ENCODE results near the gene PCNA. TPM values are rescaled to one million over a fixed set of nuclear protein-coding genes. Genes with fewer than 3 reads are reported as not detected.

PCNA gene
- total and polyA plus RNA-seq, 12 donors = 23.5 to 106 (median 48.6) TPM

DNA sequence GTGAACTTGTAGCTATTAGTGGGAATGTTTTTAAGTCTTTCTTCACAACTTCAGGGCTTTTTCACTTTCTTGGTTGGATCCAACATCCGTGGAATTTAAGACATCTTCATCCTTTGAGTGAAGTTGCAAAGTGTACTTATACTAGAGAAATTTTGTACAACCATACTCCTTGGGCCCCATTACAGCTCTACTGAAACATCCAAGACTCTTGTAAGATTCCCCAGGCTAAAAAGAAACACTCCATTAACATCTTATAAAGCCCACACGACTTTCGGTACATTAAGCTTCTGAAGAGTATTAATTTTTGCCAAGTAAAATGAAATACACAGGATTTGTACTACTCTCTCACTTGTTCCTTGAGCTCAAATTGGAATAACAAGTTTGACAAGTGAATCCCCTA is 5.4 kb downstream of the PCNA start:
- Histone ChIP-seq H3K4me3 (no peak overlapping the region), H3K27ac (no peak overlapping the region), H3K4me1 (replicated peaks in 1 of 2) (peaks cover 10 to 32% of the 10 kb centered on the region in 2 donors), H3K27me3 (no peaks in the 10 kb centered on the region), H3K36me3 (replicated peaks in 1 of 2) (peaks cover 0 to 40% of the 10 kb centered on the region in 2 donors), H3K9me3 (replicated peaks in 1 of 3) (no peaks in the 10 kb centered on the region)
- WGBS, 4 donors = 49 to 75% (median 60%) methylated on average over 3 of the region's 3 CpGs
- intact Hi-C loops (cut with DNase I) = no loop called here
- TF ChIP-seq, protein P1, sequence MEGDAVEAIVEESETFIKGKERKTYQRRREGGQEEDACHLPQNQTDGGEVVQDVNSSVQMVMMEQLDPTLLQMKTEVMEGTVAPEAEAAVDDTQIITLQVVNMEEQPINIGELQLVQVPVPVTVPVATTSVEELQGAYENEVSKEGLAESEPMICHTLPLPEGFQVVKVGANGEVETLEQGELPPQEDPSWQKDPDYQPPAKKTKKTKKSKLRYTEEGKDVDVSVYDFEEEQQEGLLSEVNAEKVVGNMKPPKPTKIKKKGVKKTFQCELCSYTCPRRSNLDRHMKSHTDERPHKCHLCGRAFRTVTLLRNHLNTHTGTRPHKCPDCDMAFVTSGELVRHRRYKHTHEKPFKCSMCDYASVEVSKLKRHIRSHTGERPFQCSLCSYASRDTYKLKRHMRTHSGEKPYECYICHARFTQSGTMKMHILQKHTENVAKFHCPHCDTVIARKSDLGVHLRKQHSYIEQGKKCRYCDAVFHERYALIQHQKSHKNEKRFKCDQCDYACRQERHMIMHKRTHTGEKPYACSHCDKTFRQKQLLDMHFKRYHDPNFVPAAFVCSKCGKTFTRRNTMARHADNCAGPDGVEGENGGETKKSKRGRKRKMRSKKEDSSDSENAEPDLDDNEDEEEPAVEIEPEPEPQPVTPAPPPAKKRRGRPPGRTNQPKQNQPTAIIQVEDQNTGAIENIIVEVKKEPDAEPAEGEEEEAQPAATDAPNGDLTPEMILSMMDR (IDR thresholded peaks at IDR 0.05) = no peak
- no peak for TF ChIP-seq POLR2A (IDR thresholded peaks at IDR 0.05)
- no peak for DNase-seq

DNA sequence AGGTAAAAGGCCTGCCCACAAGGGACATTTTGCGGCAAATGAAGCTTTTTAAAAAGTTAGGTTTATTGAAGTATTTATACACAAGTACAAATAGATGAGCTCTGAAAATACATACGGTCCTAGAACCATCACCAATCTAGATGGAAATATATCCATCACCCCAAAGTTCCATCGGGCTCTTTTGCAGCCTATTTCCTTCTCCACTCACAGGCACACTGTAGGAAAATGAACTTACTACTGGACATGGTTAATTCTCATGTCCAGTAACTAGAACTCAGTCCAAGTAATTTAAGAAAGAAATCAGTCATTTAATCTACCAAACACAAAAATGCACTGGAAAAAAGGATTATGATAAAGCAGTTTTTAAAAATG is 6.2 kb downstream of the PCNA start:
- peak overlapping the region; percentile 85 to 99 (median 96) for H3K27ac ChIP-seq
- H3K4me1 ChIP-seq (replicated peaks in 1 of 2) = peaks cover 5 to 32% of the 10 kb centered on the region in 2 donors
- H3K4me3 ChIP-seq = peak overlapping the region in 2 of 4 donors; percentile 67 to 72
- no peak for DNase-seq
- TF ChIP-seq, protein P1 (IDR thresholded peaks at IDR 0.05) = no peak
- no peak for TF ChIP-seq POLR2A (IDR thresholded peaks at IDR 0.05)
- no peaks in the 10 kb centered on the region for H3K9me3 ChIP-seq (replicated peaks in 1 of 3)
- H3K36me3 ChIP-seq (replicated peaks in 1 of 2) = peaks cover 0 to 45% of the 10 kb centered on the region in 2 donors
- no peaks in the 10 kb centered on the region for H3K27me3 ChIP-seq
- intact Hi-C loops (cut with DNase I) = no loop called here
- WGBS, 4 donors = 24 to 33% (median 31%) methylated on average over 3 of the region's 3 CpGs

DNA sequence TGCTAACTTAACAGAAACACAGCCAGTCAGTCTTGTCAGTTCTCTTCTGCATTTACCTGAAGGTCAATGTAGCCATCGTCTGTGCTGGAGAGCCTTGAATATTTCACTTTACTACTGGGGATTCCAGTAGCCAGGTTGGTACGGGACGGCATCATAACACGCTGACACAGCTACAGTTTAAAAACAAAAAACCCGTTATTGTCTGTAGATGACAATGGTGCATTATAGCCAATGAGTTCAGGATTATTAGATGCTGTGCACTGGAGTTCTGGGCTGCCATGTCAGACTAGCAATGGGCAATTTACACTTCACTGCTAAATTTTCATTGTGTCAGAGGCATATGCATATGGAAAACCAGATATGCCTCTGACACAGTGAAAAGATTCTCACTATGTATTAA is 10.5 kb downstream of the PCNA start:
- Histone ChIP-seq H3K27me3 (no peaks in the 10 kb centered on the region), H3K4me1 (replicated peaks in 1 of 2) (peaks cover 0 to 27% of the 10 kb centered on the region in 2 donors), H3K9me3 (replicated peaks in 1 of 3) (no peaks in the 10 kb centered on the region), H3K27ac (peak overlapping the region in 1 of 5 donors; percentile 78), H3K36me3 (replicated peaks in 1 of 2) (peaks cover 0 to 50% of the 10 kb centered on the region in 2 donors), H3K4me3 (no peak overlapping the region)
- TF ChIP-seq POLR2A (IDR thresholded peaks at IDR 0.05) = no peak
- TF ChIP-seq, protein P1 (IDR thresholded peaks at IDR 0.05) = no peak
- DNase-seq = no peak
- 69 to 77% (median 70%) methylated on average over 5 of the region's 5 CpGs for WGBS, 4 donors
- intact Hi-C loops (cut with DNase I) = no loop called here

DNA sequence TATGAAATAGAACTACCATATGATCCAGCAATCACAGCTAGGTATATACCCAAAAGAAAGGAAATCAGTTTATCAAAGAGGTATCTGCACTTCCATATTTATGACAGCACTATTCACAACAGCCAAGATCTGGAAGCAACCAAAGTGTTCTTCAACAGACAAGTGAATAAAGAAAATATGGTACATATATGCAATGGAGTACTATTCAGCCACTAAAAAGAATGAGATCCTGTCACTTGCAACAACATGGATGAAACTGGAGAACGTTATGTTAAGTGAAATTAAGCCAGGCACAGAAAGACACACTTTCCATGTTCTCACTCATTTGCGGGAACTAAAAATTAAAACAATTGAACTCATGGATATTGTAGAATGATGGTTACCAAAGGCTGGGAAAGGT is 15.3 kb downstream of the PCNA start:
- H3K36me3 ChIP-seq (replicated peaks in 1 of 2) = peaks cover 0 to 75% of the 10 kb centered on the region in 2 donors
- H3K27ac ChIP-seq = no peak overlapping the region
- WGBS, 4 donors = 95 to 99% (median 96%) methylated on average over 2 of the region's 2 CpGs
- TF ChIP-seq POLR2A (IDR thresholded peaks at IDR 0.05) = no peak
- TF ChIP-seq, protein P1 (IDR thresholded peaks at IDR 0.05) = no peak
- H3K4me1 ChIP-seq (replicated peaks in 1 of 2) = peaks cover 0 to 13% of the 10 kb centered on the region in 2 donors
- H3K4me3 ChIP-seq = no peak overlapping the region
- DNase-seq = no peak
- no peaks in the 10 kb centered on the region for H3K9me3 ChIP-seq (replicated peaks in 1 of 3)
- intact Hi-C loops (cut with DNase I) = no loop called here
- no peaks in the 10 kb centered on the region for H3K27me3 ChIP-seq

Data from adrenal gland (tissue), 12 donors.